ENCODE data around the gene MAP2K3.
"Not testable (repeated sequence)": the region's sequence is repeated elsewhere in the genome, so short reads cannot be mapped to it uniquely, and the experiment has no call there.

MAP2K3 gene

GRCh38 chr17:21337981-21338625 is 53.6 kb downstream of the MAP2K3 start:
- DNase-seq, result not testable (repeated sequence)

- no peak for DNase-seq
Observed at GRCh38 chr17:21339011-21339410, 54.5 kb downstream of the MAP2K3 start.

DNA sequence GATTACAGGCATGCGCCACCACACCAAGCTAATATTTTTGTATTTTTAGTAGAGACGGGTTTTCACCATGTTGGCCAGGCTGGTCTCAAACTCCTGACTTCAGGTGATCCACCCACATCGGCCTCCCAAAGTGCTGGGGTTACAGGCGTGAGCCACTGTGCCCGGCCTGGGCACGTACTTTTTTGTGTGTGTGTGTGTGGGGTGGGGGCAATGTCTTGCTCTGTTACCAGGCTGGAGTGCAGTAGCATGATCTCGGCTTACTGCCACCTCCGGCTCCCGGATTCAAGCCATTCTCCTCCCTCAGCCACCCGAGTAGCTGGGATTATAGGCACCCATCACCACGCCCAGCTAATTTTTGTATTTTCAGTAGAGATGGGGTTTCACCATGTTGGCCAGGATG is 55.1 kb downstream of the MAP2K3 start:
- DNase-seq, result not testable (repeated sequence)

- not testable (repeated sequence) for DNase-seq
Observed at GRCh38 chr17:21340407-21340806, 55.9 kb downstream of the MAP2K3 start.

DNA sequence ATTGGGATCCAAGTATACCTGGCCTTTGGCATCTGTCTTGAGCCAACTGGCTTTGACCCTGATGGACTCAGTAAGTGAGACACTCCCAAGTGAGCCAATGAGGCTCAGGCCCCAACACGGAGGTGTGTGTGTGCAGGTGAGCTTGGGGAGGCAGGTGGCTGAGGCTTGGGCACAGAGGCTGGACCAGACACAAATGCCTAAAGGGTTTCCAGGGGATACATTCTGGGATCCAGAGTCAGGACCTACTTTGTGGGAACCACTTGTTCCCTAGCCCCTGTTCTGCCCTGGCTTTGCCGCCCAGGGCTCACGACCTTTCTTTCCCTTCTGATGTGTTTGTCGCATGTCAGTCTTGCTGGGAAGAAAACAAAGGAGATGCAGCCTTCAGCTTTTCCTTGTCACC is 56.8 kb downstream of the MAP2K3 start:
- DNase-seq, result not testable (repeated sequence)

- DNase-seq, result not testable (repeated sequence)
Observed at GRCh38 chr17:21341925-21342540, 57.5 kb downstream of the MAP2K3 start.

DNA sequence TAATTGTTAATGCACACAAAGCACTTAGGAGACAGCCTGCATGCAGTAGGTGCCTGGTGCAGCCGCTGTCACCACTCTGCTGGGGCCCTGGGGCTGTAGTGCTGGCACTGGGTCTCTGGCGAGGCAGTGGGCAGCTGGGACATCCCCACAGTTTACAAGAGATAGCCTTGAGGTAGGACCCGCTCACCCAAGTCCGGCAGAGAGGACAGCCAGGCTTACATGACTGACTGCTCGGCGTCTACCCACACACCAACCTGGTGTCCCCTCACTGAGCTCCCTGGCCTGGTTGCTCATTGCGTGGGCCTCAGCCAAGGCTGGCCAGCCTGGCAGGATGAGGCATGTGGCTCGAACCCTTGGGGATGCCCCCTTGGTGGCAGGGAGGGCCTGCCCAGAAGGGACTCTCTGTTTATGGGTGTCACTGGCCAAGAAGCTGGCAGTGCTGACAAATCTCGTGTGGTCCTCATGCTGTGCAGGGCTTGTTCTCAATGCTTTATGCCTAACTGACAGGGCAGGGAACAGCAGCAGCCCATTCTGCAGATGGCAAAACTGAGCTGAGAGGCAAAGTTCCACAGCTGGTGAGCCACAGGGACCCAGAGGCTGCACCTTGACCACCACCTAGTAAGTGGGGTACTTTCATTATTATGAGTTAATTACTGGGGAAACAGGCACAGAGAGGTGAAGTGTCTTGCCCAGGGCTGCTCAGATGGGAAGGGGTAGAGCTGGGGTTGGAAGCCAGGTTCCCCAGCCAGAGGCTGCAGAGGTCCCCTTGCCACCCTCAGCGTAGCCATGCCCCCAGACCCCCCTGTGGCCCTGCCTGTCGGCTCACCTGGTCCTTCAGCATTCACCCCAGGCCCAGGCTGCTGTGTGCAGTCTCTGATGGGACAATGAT is 58.8 kb downstream of the MAP2K3 start:
- not testable (repeated sequence) for DNase-seq

GRCh38 chr17:21344801-21345200 is 60.3 kb downstream of the MAP2K3 start:
- DNase-seq, result not testable (repeated sequence)

DNA sequence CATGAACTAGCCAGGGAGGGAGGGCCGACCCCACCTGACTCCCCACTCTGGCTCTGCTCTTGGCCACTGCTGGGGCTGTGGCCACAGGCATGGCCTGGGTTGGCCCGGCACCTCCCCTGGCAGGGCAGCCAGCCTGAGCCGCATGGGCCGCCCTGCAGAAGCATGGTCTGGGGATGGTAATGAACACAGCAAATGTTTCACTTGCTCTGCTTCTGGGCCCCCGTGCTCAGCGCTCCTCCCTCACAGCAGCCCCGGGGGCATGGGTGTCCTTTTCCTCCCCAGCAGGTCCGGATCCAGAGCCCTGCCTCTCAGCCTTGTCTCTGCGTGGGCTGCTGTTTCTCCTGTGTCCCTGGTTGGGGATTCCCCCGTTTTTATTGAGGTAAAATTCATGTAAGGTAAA is 60.7 kb downstream of the MAP2K3 start:
- no peak for DNase-seq

- not testable (repeated sequence) for DNase-seq
Observed at GRCh38 chr17:21346107-21346506, 61.6 kb downstream of the MAP2K3 start.

DNA sequence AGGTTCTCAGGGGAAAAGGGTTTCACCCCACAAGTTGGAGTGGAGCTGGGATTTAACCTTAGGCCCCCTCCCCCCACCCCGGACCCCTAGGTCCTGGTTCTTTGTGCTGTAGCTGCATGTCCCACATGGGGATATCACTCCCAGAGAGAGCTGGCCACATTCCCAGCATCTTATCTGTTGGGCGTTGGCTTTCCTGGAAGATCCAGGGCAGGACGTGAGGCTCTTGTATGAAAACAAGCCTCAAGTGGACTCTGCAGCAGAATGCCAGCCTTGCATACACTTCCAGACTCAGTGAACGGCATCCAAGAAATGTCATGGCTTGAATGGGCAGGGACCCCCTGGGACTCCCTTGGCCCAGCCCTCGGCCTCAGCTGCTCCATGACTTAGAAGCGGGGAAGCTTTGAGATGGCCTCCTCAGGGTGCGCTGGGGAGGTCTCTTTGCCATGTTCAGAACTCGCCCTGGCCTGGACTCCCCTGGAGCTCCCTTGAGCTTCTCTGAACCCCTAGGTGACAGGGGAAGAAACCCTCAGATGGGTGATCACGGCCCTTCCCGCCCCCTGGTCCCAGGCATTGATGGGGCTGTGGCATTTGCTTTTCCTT is 62.2 kb downstream of the MAP2K3 start:
- not testable (repeated sequence) for DNase-seq

- not testable (repeated sequence) for DNase-seq
Observed at GRCh38 chr17:21347660-21348059, 63.1 kb downstream of the MAP2K3 start.

GRCh38 chr17:21348081-21348925 is 63.8 kb downstream of the MAP2K3 start:
- not testable (repeated sequence) for DNase-seq

GRCh38 chr17:21348926-21349261 is 64.4 kb downstream of the MAP2K3 start:
- not testable (repeated sequence) for DNase-seq

- not testable (repeated sequence) for DNase-seq
Observed at GRCh38 chr17:21349358-21350050, 65.0 kb downstream of the MAP2K3 start.

DNA sequence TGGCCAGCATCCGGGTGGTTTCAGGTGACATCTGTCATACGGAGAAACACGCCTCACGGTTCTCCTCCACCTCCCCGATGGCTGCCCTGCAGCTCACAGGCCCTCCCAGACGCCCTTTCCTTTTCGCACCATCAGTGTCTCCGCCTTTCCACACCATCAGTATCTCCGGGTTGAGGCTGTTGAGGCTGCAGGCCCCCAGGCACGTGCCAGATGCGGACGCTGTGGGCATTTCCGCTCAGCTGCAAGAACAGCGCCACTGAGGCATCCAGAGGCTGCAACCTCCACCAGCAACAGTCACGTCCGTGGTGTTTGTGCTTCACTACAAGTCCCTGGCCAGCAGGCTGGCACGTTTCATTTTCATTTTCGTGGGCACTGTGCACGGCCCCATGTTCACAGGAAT is 66.0 kb downstream of the MAP2K3 start:
- not testable (repeated sequence) for DNase-seq

- no peak for DNase-seq
Observed at GRCh38 chr17:21351366-21352065, 67.0 kb downstream of the MAP2K3 start.

- no peak for DNase-seq
Observed at GRCh38 chr17:21352221-21352980, 67.9 kb downstream of the MAP2K3 start.

GRCh38 chr17:21352981-21353265 is 68.4 kb downstream of the MAP2K3 start:
- DNase-seq, result no peak

- no peak for DNase-seq
Observed at GRCh38 chr17:21353326-21354010, 69.0 kb downstream of the MAP2K3 start.
